Endodermal cell (in vitro differentiated cells): ENCODE data around the gene KATNB1. TPM values are rescaled to one million over a fixed set of nuclear protein-coding genes. Genes with fewer than 3 reads are reported as not detected.

ENCODE experiments used
- DNase-seq: peaks from one replicate; pipeline ENCODE4 v3.0.0-alpha.2; 2017
- H3K27ac ChIP-seq: 2 replicates; pipeline ENCODE4 v1.5.1; 2013; ENCODE audit warnings: mild to moderate bottlenecking, low read depth, low read length, moderate library complexity
- H3K27me3 ChIP-seq: 2 replicates; pipeline ENCODE4 v1.6.1; 2013; ENCODE audit warnings: mild to moderate bottlenecking, low read length, moderate library complexity; ENCODE audit not compliant: insufficient read depth, control insufficient read depth, poor library complexity, severe bottlenecking
- H3K36me3 ChIP-seq: 2 replicates; pipeline ENCODE4 v1.7.0; 2013; ENCODE audit warnings: mild to moderate bottlenecking, low read length, moderate library complexity; ENCODE audit not compliant: control insufficient read depth, insufficient read depth
- H3K4me1 ChIP-seq: one replicate; pipeline ENCODE4 v1.7.0; 2013; ENCODE audit warnings: low read length; ENCODE audit not compliant: control insufficient read depth, insufficient read depth
- H3K4me3 ChIP-seq: 2 replicates; pipeline ENCODE4 v1.5.1; 2013; ENCODE audit warnings: mild to moderate bottlenecking, low read length, moderate library complexity
- H3K9ac ChIP-seq: 2 replicates; pipeline ENCODE4 v1.6.1; 2013; ENCODE audit warnings: mild to moderate bottlenecking, low read length, moderate library complexity; ENCODE audit not compliant: poor library complexity, severe bottlenecking; ENCODE audit errors: extremely low read depth
- H3K9me3 ChIP-seq: 2 replicates; pipeline ENCODE4 v1.6.1; 2013; ENCODE audit warnings: mild to moderate bottlenecking, low read length, moderate library complexity; ENCODE audit not compliant: control insufficient read depth
- H3K27ac Mint-ChIP-seq: 2 replicates; pipeline ENCODE4 v1.8.0; 2020; ENCODE audit warnings: mixed read lengths
- H3K27me3 Mint-ChIP-seq: 2 replicates; pipeline ENCODE4 v1.8.0; 2021; ENCODE audit warnings: mild to moderate bottlenecking, mixed read lengths; ENCODE audit not compliant: insufficient read depth
- H3K36me3 Mint-ChIP-seq: 2 replicates; pipeline ENCODE4 v1.8.0; 2020; ENCODE audit warnings: low read depth, mixed read lengths
- H3K4me1 Mint-ChIP-seq: 2 replicates; pipeline ENCODE4 v1.8.0; 2020; ENCODE audit warnings: mixed read lengths
- H3K4me3 Mint-ChIP-seq: 2 replicates; pipeline ENCODE4 v1.8.0; 2020; ENCODE audit warnings: mild to moderate bottlenecking, moderate library complexity, mixed read lengths
- H3K9me3 Mint-ChIP-seq: 2 replicates; pipeline ENCODE4 v1.8.0; 2020; ENCODE audit warnings: mild to moderate bottlenecking, mixed read lengths
- CTCF ChIP-seq: fragments of 200-600 bp; sonication (generic); conservative IDR thresholded peaks from 2 replicates; pipeline ENCODE4 v1.5.0; 2021; ENCODE audit warnings: antibody characterized with exemption, mild to moderate bottlenecking
- WGBS, 2 experiments: methylation state at CpG; one replicate each; pipeline versions ENCODE4 v1.1.5 to v1.1.7; 2013; ENCODE audit warnings: missing lambda C conversion rate in 2 of 2, mixed read lengths in 1 of 2; ENCODE audit not compliant: insufficient coverage in 1 of 2, insufficient read length in 1 of 2; 5-methylcytosine and 5-hydroxymethylcytosine counted together
- total RNA-seq, 2 donors: library from RNA; stranded (reverse); fragmentation: NEBNext Ultra II Directional in 1 of 2; extraction: Animal tissue kit (Norgen Biotek cat#: 25700) in 1 of 2; gene quantifications; 2 replicates in 1 of 2; 3 replicates in 1 of 2; pipeline ENCODE4 v1.2.1, GENCODE V29; 2021

Gene KATNB1
- total RNA-seq, 2 donors from 2014 or later, result 26.1 to 32.4 TPM

GRCh38 chr16:57708168-57708567 lies 27.4 kb upstream of the KATNB1 start:
- Mint-ChIP-seq H3K36me3 (no peaks in the 10 kb centered on the region), H3K4me1 (peaks cover 15% of the 10 kb centered on the region), H3K27me3 (peaks cover 10% of the 10 kb centered on the region), H3K27ac (no peak overlapping the region), H3K4me3 (no peak overlapping the region), H3K9me3 (no peaks in the 10 kb centered on the region)
- no peaks in the 10 kb centered on the region for H3K36me3 ChIP-seq
- H3K9me3 ChIP-seq, result no peaks in the 10 kb centered on the region
- TF ChIP-seq CTCF, result no peak
- 88 to 92% methylated on average over 2 to 3 of the region's 3 CpGs for WGBS, 2 experiments
- H3K4me1 ChIP-seq, result peaks cover 5% of the 10 kb centered on the region
- H3K9ac ChIP-seq, result no peak overlapping the region
- DNase-seq, result no peak
- no peak overlapping the region for H3K4me3 ChIP-seq
- no peaks in the 10 kb centered on the region for H3K27me3 ChIP-seq
- no peak overlapping the region for H3K27ac ChIP-seq

GRCh38 chr16:57709663-57710062 lies 25.9 kb upstream of the KATNB1 start:
- Histone ChIP-seq H3K27me3 (no peaks in the 10 kb centered on the region), H3K36me3 (no peaks in the 10 kb centered on the region), H3K4me3 (no peak overlapping the region), H3K4me1 (peaks cover 2% of the 10 kb centered on the region), H3K27ac (no peak overlapping the region), H3K9me3 (no peaks in the 10 kb centered on the region), H3K9ac (no peak overlapping the region)
- peaks cover 10% of the 10 kb centered on the region for H3K27me3 Mint-ChIP-seq
- H3K4me3 Mint-ChIP-seq, result no peak overlapping the region
- TF ChIP-seq CTCF, result no peak
- no peak for DNase-seq
- H3K27ac Mint-ChIP-seq, result no peak overlapping the region
- no peaks in the 10 kb centered on the region for H3K9me3 Mint-ChIP-seq
- H3K4me1 Mint-ChIP-seq, result peaks cover 5% of the 10 kb centered on the region
- WGBS, 2 experiments, result 90 to 91% methylated on average over 3 of the region's 3 CpGs
- H3K36me3 Mint-ChIP-seq, result no peaks in the 10 kb centered on the region

- WGBS, 2 experiments, result 73 to 92% methylated on average over 2 to 5 of the region's 5 CpGs
- Mint-ChIP-seq H3K4me3 (no peak overlapping the region), H3K27ac (no peak overlapping the region), H3K9me3 (no peaks in the 10 kb centered on the region), H3K27me3 (peaks cover 10% of the 10 kb centered on the region), H3K4me1 (peaks cover 4% of the 10 kb centered on the region), H3K36me3 (no peaks in the 10 kb centered on the region)
- no peak overlapping the region for H3K27ac ChIP-seq
- H3K9me3 ChIP-seq, result no peaks in the 10 kb centered on the region
- H3K9ac ChIP-seq, result no peak overlapping the region
- no peaks in the 10 kb centered on the region for H3K36me3 ChIP-seq
- no peaks in the 10 kb centered on the region for H3K27me3 ChIP-seq
- no peaks in the 10 kb centered on the region for H3K4me1 ChIP-seq
- no peak for DNase-seq
- H3K4me3 ChIP-seq, result no peak overlapping the region
- TF ChIP-seq CTCF, result no peak
Observed at GRCh38 chr16:57711346-57711745, 24.2 kb upstream of the KATNB1 start.
